HL-60 (cell line): ENCODE results near the gene DNAJA1.

Source experiments
- CTCF ChIP-seq: IDR thresholded peaks from one replicate; pipeline ENCODE4 v1.5.1; 2011; ENCODE audit warnings: low read length, control low read depth, inconsistent platforms; ENCODE audit not compliant: insufficient read depth
- POLR2AphosphoS5 ChIP-seq: IDR thresholded peaks from 2 replicates; pipeline ENCODE4 v1.6.1; 2012; ENCODE audit warnings: low read depth
- REST ChIP-seq: IDR thresholded peaks from 2 replicates; pipeline ENCODE4 v1.6.1; 2012; ENCODE audit warnings: low read depth; ENCODE audit not compliant: insufficient replicate concordance
- SPI1 ChIP-seq: IDR thresholded peaks from 2 replicates; pipeline ENCODE4 v1.6.1; 2012; ENCODE audit warnings: low read depth, mild to moderate bottlenecking, borderline replicate concordance

- TF ChIP-seq CTCF, result no peak
- TF ChIP-seq REST, result no peak
- no peak for TF ChIP-seq POLR2AphosphoS5
- no peak for TF ChIP-seq SPI1
Measured at GRCh38 chr9:32986971-32987370, 38.1 kb upstream of the DNAJA1 start.
